Measurements from ENCODE around the gene MRPL34. TPM values are rescaled to one million over a fixed set of nuclear protein-coding genes. Genes with fewer than 3 reads are reported as not detected.

MRPL34 gene
- total and polyA plus RNA-seq, 4 donors = 20.8 to 81.3 (median 67.3) TPM

DNA sequence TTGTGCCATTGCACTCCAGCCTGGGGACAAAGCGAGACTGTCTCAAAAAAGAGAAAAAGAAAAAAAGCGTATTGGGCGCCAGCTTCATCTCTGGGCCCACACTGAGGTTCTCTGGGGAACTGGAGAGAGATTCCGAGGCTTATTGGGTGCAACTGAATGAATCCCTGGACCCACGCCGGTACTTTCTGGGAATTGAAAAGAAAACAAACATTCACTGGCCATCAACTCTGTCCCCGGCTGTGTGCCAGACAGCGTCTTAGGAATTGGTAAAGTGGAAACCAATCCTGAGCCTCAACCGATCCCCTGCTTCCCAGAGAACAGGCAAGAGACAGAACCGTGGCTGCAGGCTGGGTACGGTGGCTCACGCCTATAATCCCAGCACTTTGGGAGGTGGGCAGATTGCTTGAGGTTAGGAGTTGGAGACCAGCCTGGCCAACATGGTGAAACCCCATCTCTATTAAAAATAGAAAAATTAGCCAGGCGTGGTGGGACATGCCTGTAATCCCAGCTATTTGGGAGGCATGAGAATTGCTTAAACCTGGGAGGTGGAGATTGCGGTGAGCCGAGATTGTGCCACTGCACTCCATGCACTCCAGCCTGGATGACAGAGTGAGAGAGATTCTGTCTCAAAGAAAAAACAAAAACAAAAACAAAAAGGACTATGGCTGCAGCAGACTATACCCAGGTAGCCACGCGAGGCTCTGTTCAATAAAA, 20.4 kb downstream of the MRPL34 start:
- 87% methylated on average over 4 of the region's 17 CpGs for WGBS (ENCODE audit: insufficient coverage)
- H3K27ac ChIP-seq (ENCODE audit: low read depth, low read length) = peak overlapping the region; percentile 67
- H3K4me1 ChIP-seq (ENCODE audit: control insufficient read depth, insufficient read depth, low read length) = peaks cover 74% of the 10 kb centered on the region
- H3K4me3 ChIP-seq (ENCODE audit: low read depth, low read length) = no peak overlapping the region
- DNase-seq (ENCODE audit: low read depth in 4 of 6, low spot score in 6 of 6) = peak in 2 of 6 donors; percentile 69 to 90
- H3K36me3 ChIP-seq (ENCODE audit: control insufficient read depth, insufficient read depth, low read length) = peaks cover 85% of the 10 kb centered on the region
- H3K27me3 ChIP-seq (ENCODE audit: control insufficient read depth, insufficient read depth, low read length) = no peaks in the 10 kb centered on the region
- no peaks in the 10 kb centered on the region for H3K9me3 ChIP-seq (ENCODE audit: control insufficient read depth, insufficient read depth, low read length)

DNA sequence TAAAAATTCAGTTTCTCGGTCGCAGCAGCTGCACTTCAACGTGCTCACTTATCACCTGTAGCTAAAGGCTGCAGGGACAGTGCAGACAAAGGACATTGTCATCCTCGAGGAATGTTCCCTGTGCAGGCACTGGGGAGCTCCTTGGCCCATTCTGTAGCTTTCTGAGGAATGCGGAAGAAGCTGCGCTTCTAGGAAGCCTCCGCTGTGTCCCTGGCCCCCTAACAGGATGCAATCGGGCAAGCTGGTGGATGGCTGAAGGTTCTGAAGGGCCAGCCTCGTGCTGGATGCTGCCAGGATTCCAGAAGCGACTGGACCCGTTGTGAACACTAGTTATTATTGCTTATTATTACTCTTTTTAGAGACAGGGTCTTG, 20.9 kb downstream of the MRPL34 start:
- H3K4me3 ChIP-seq (ENCODE audit: low read depth, low read length) = no peak overlapping the region
- H3K9me3 ChIP-seq (ENCODE audit: control insufficient read depth, insufficient read depth, low read length) = no peaks in the 10 kb centered on the region
- H3K4me1 ChIP-seq (ENCODE audit: control insufficient read depth, insufficient read depth, low read length) = peaks cover 74% of the 10 kb centered on the region
- peak overlapping the region; percentile 67 for H3K27ac ChIP-seq (ENCODE audit: low read depth, low read length)
- WGBS (ENCODE audit: insufficient coverage) = 83% methylated on average over 7 of the region's 11 CpGs
- DNase-seq (ENCODE audit: low read depth in 4 of 6, low spot score in 6 of 6) = no peak
- no peaks in the 10 kb centered on the region for H3K27me3 ChIP-seq (ENCODE audit: control insufficient read depth, insufficient read depth, low read length)
- H3K36me3 ChIP-seq (ENCODE audit: control insufficient read depth, insufficient read depth, low read length) = peaks cover 85% of the 10 kb centered on the region

GRCh38 chr19:17327068-17327653, 21.5 kb downstream of the MRPL34 start:
- Histone ChIP-seq H3K4me1 (ENCODE audit: control insufficient read depth, insufficient read depth, low read length) (peaks cover 69% of the 10 kb centered on the region), H3K4me3 (ENCODE audit: low read depth, low read length) (no peak overlapping the region), H3K27me3 (ENCODE audit: control insufficient read depth, insufficient read depth, low read length) (no peaks in the 10 kb centered on the region), H3K36me3 (ENCODE audit: control insufficient read depth, insufficient read depth, low read length) (peaks cover 83% of the 10 kb centered on the region), H3K27ac (ENCODE audit: low read depth, low read length) (peak overlapping the region; percentile 67), H3K9me3 (ENCODE audit: control insufficient read depth, insufficient read depth, low read length) (no peaks in the 10 kb centered on the region)
- 84% methylated on average over 27 of the region's 27 CpGs for WGBS (ENCODE audit: insufficient coverage)
- DNase-seq (ENCODE audit: low read depth in 4 of 6, low spot score in 6 of 6) = no peak

GRCh38 chr19:17327654-17328516, 22.2 kb downstream of the MRPL34 start:
- Histone ChIP-seq H3K27me3 (ENCODE audit: control insufficient read depth, insufficient read depth, low read length) (no peaks in the 10 kb centered on the region), H3K4me1 (ENCODE audit: control insufficient read depth, insufficient read depth, low read length) (peaks cover 68% of the 10 kb centered on the region), H3K4me3 (ENCODE audit: low read depth, low read length) (no peak overlapping the region), H3K9me3 (ENCODE audit: control insufficient read depth, insufficient read depth, low read length) (no peaks in the 10 kb centered on the region), H3K36me3 (ENCODE audit: control insufficient read depth, insufficient read depth, low read length) (peaks cover 83% of the 10 kb centered on the region), H3K27ac (ENCODE audit: low read depth, low read length) (no peak overlapping the region)
- no peak for DNase-seq (ENCODE audit: low read depth in 4 of 6, low spot score in 6 of 6)
- WGBS (ENCODE audit: insufficient coverage) = 34% methylated on average over 54 of the region's 64 CpGs

DNA sequence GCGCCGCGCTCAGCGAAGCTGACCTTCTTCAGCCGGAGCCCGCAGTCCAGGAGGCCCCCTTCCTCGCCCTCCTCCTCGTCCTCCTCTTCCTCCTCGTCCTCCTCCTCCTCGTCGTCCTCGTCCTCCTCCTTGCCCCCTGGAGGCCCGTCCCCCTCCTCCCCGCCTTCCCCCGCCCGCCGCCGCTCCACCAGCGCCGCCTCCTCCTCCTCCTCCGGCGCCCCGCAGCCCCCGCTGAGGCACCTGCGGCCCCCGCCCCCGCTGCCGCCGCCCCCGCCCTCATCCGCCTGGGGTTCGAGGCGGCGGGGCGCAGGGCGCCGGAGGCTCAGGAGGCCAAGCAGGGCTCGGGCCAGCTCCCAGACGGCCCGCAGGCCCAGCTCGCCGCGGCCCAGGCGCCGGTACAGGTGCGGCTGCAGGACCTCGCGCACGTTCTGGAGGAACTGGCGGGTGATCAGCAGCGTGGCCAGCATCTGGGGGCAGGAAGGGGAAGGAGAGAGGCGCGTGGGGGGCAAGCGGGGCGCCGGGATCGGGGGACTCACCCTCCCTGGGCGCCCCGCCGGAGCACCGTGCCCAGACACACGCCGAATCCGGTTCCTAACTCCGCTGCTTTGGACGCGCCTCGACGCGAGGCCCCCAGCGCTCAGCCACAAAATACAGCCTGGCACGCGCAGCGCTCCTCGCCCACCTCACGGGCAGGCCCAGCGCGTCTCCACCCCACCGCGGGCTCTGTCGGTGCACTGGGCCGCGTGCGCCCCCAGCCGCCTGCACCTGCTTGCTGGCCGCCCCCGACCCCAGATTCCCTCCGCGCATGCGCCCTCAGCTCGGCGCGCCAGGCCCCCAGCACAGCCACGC, 23.1 kb downstream of the MRPL34 start:
- H3K4me3 ChIP-seq (ENCODE audit: low read depth, low read length) = no peak overlapping the region
- no peak overlapping the region for H3K27ac ChIP-seq (ENCODE audit: low read depth, low read length)

GRCh38 chr19:17329366-17330261, 23.9 kb downstream of the MRPL34 start:
- peaks cover 67% of the 10 kb centered on the region for H3K4me1 ChIP-seq (ENCODE audit: control insufficient read depth, insufficient read depth, low read length)
- H3K27ac ChIP-seq (ENCODE audit: low read depth, low read length) = no peak overlapping the region
- no peak overlapping the region for H3K4me3 ChIP-seq (ENCODE audit: low read depth, low read length)
- H3K36me3 ChIP-seq (ENCODE audit: control insufficient read depth, insufficient read depth, low read length) = peaks cover 79% of the 10 kb centered on the region
- no peaks in the 10 kb centered on the region for H3K27me3 ChIP-seq (ENCODE audit: control insufficient read depth, insufficient read depth, low read length)
- H3K9me3 ChIP-seq (ENCODE audit: control insufficient read depth, insufficient read depth, low read length) = no peaks in the 10 kb centered on the region
- no peak for DNase-seq (ENCODE audit: low read depth in 4 of 6, low spot score in 6 of 6)
- WGBS (ENCODE audit: insufficient coverage) = 72% methylated on average over 50 of the region's 51 CpGs

More for the DNA sequence above, 23.1 kb downstream of the MRPL34 start:
- no peak for DNase-seq (ENCODE audit: low read depth in 4 of 6, low spot score in 6 of 6)
- no peaks in the 10 kb centered on the region for H3K9me3 ChIP-seq (ENCODE audit: control insufficient read depth, insufficient read depth, low read length)
- 31% methylated on average over 74 of the region's 94 CpGs for WGBS (ENCODE audit: insufficient coverage)
- peaks cover 87% of the 10 kb centered on the region for H3K36me3 ChIP-seq (ENCODE audit: control insufficient read depth, insufficient read depth, low read length)
- H3K27me3 ChIP-seq (ENCODE audit: control insufficient read depth, insufficient read depth, low read length) = no peaks in the 10 kb centered on the region
- peaks cover 72% of the 10 kb centered on the region for H3K4me1 ChIP-seq (ENCODE audit: control insufficient read depth, insufficient read depth, low read length)

DNA sequence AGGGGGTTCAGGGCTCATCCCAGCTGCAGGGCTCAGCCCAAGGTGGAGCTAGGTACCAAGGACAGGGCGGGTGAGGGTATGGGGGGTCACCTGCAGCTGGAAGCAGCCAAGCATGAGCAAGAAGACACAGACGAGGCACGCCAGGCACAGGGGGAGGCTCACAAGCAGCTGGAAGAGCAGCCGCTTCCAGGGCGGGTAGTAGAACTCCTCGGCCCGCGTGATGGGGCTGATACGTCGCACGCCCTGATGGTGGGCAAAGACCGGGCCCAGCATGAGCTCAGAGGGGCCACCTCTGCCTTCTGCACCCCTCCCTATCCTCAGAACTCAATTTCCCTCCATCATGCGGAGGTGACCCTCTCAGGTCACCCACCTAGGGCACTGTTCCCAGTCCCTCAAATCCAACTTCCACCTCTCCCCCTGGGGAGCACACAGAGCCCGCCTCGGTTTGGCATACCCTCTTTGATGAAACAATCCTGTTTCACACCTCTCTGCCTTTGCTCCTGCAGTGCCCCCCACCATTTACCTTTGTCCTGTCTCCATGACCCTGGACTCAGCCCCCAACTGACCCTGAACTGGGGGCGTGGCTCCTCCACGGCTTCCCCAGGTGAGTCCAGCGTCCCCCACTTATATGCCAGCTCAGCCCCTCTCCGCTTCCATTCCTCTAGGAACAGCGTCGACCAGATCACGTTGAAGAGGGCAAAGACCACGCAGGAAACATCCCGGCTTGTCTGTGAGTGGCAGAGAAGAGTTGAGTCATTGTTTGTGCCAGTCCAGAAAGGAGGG, 24.8 kb downstream of the MRPL34 start:
- Histone ChIP-seq H3K4me1 (ENCODE audit: control insufficient read depth, insufficient read depth, low read length) (peaks cover 66% of the 10 kb centered on the region), H3K9me3 (ENCODE audit: control insufficient read depth, insufficient read depth, low read length) (no peaks in the 10 kb centered on the region), H3K36me3 (ENCODE audit: control insufficient read depth, insufficient read depth, low read length) (peaks cover 71% of the 10 kb centered on the region), H3K27me3 (ENCODE audit: control insufficient read depth, insufficient read depth, low read length) (no peaks in the 10 kb centered on the region), H3K4me3 (ENCODE audit: low read depth, low read length) (no peak overlapping the region), H3K27ac (ENCODE audit: low read depth, low read length) (no peak overlapping the region)
- DNase-seq (ENCODE audit: low read depth in 4 of 6, low spot score in 6 of 6) = no peak
- WGBS (ENCODE audit: insufficient coverage) = 93% methylated on average over 19 of the region's 24 CpGs

- Histone ChIP-seq H3K27ac (ENCODE audit: low read depth, low read length) (no peak overlapping the region), H3K9me3 (ENCODE audit: control insufficient read depth, insufficient read depth, low read length) (no peaks in the 10 kb centered on the region), H3K4me1 (ENCODE audit: control insufficient read depth, insufficient read depth, low read length) (peaks cover 68% of the 10 kb centered on the region), H3K36me3 (ENCODE audit: control insufficient read depth, insufficient read depth, low read length) (peaks cover 69% of the 10 kb centered on the region), H3K27me3 (ENCODE audit: control insufficient read depth, insufficient read depth, low read length) (no peaks in the 10 kb centered on the region), H3K4me3 (ENCODE audit: low read depth, low read length) (no peak overlapping the region)
- DNase-seq (ENCODE audit: low read depth in 4 of 6, low spot score in 6 of 6) = no peak
- WGBS (ENCODE audit: insufficient coverage) = 82% methylated on average over 12 of the region's 13 CpGs
These were observed 25.4 kb downstream of the MRPL34 start for GRCh38 chr19:17331045-17331558.
